MM.1S (cell line): Measurements from ENCODE around the gene HSD17B10.

Experiments
- CTCF ChIP-seq: fragments of 300-600 bp; sonication (generic); IDR thresholded peaks from 2 replicates; pipeline ENCODE4 v1.5.1; 2016; ENCODE audit warnings: antibody characterized with exemption, low read length, mixed read lengths
- EZH2 ChIP-seq: fragments of 300-600 bp; sonication (generic); optimal IDR thresholded peaks from 2 replicates; pipeline ENCODE3; 2017; ENCODE audit warnings: low read depth, mild to moderate bottlenecking, antibody characterized with exemption, low read length, mixed read lengths

DNA sequence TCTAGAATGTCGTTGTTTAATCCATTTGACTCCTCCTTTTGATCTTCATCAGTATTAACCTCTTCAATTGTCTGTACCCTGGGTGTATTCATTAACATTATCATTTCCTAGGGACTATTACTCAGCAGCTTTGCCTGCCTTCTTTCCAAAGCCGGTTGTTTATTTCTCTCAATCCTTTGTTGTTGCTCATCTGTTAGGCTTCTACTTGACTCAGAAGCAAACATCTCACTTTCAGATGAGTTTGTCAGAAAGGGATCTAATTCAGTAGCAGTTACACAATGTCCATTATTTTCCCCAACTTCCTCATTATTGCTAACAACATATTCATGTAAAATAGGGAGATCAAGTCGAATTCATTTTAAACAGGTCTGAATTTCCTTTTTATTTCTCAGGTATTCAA, 22.1 kb upstream of the HSD17B10 start:
- no peak for TF ChIP-seq CTCF
- no peak for TF ChIP-seq EZH2
